NCI-H2196 (cell line): Measurements from ENCODE around the gene PODNL1.
"Not testable (repeated sequence)": the region's sequence is repeated elsewhere in the genome, so short reads cannot be mapped to it uniquely, and the experiment has no call there.

Source experiments
- DNase-seq: peaks from one replicate; lab custom pipeline; 2025; ENCODE audit not compliant: unreplicated experiment; lab: John Stamatoyannopoulos, UW

The PODNL1 gene

GRCh38 chr19:13973479-13973878 is 35.3 kb upstream of the PODNL1 start:
- DNase-seq, result not testable (repeated sequence)

GRCh38 chr19:13972368-13973155 is 34.3 kb upstream of the PODNL1 start:
- no peak for DNase-seq

- not testable (repeated sequence) for DNase-seq
These were observed 33.7 kb upstream of the PODNL1 start for GRCh38 chr19:13971868-13972267.

- DNase-seq, result no peak
These were observed 31.7 kb upstream of the PODNL1 start for GRCh38 chr19:13969897-13970296.

GRCh38 chr19:13968999-13969398 is 30.8 kb upstream of the PODNL1 start:
- DNase-seq, result no peak

GRCh38 chr19:13968383-13968935 is 30.2 kb upstream of the PODNL1 start:
- no peak for DNase-seq

GRCh38 chr19:13967206-13967605 is 29.0 kb upstream of the PODNL1 start:
- DNase-seq, result not testable (repeated sequence)

- no peak for DNase-seq
These were observed 28.5 kb upstream of the PODNL1 start for GRCh38 chr19:13966684-13967128.

- no peak for DNase-seq
These were observed 27.9 kb upstream of the PODNL1 start for GRCh38 chr19:13965926-13966683.

GRCh38 chr19:13965377-13965896 is 27.2 kb upstream of the PODNL1 start:
- DNase-seq, result no peak

- DNase-seq, result no peak
These were observed 26.6 kb upstream of the PODNL1 start for GRCh38 chr19:13964776-13965175.

- DNase-seq, result no peak
These were observed 25.4 kb upstream of the PODNL1 start for GRCh38 chr19:13963603-13964105.

GRCh38 chr19:13962699-13963602 is 24.7 kb upstream of the PODNL1 start:
- no peak for DNase-seq

GRCh38 chr19:13961826-13962698 is 23.8 kb upstream of the PODNL1 start:
- DNase-seq, result no peak

GRCh38 chr19:13960863-13961784 is 22.9 kb upstream of the PODNL1 start:
- DNase-seq, result no peak

- DNase-seq, result no peak
These were observed 22.0 kb upstream of the PODNL1 start for GRCh38 chr19:13959962-13960862.
